Measurements from ENCODE around the gene ZC3H12C. TPM values are rescaled to one million over a fixed set of nuclear protein-coding genes. Genes with fewer than 3 reads are reported as not detected.
A peak's percentile ranks its signal among the peaks of the same experiment; 100 is the strongest.

The ZC3H12C gene
- total RNA-seq, 1 donor from 2014 or later, result 11.4 TPM

DNA sequence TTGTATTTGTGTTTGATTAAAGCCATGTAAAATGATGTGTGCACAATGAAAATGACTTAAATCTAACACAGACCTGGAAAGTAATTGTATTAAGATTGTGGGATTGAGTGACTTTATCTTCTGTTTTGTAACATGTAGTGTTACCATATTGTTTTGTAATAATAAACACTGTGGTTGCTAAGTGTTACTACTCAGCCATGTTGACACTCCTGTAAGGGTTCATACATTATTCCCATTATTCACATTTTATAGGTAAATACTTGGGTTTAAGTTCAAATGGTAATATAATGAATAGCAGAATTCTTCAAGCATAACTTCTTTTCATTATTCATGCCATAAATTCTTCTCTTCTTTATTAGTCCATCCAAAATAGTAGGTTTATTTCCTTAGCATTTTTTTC, 69.0 kb downstream of the ZC3H12C start:
- Histone ChIP-seq H3K9me3 (no peaks in the 10 kb centered on the region), H3K4me3 (no peak overlapping the region), H3K27ac (no peak overlapping the region), H3K36me3 (peaks cover 32% of the 10 kb centered on the region), H3K4me1 (no peaks in the 10 kb centered on the region), H3K27me3 (ENCODE audit: low read depth) (no peaks in the 10 kb centered on the region)
- intact Hi-C loops (cut with DNase I), result no loop called here
- ATAC-seq (peak in 1 of 2 donors; percentile 69), DNase-seq (no peak)
- TF ChIP-seq, protein P1, sequence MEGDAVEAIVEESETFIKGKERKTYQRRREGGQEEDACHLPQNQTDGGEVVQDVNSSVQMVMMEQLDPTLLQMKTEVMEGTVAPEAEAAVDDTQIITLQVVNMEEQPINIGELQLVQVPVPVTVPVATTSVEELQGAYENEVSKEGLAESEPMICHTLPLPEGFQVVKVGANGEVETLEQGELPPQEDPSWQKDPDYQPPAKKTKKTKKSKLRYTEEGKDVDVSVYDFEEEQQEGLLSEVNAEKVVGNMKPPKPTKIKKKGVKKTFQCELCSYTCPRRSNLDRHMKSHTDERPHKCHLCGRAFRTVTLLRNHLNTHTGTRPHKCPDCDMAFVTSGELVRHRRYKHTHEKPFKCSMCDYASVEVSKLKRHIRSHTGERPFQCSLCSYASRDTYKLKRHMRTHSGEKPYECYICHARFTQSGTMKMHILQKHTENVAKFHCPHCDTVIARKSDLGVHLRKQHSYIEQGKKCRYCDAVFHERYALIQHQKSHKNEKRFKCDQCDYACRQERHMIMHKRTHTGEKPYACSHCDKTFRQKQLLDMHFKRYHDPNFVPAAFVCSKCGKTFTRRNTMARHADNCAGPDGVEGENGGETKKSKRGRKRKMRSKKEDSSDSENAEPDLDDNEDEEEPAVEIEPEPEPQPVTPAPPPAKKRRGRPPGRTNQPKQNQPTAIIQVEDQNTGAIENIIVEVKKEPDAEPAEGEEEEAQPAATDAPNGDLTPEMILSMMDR (IDR thresholded peaks at IDR 0.05), result no peak

DNA sequence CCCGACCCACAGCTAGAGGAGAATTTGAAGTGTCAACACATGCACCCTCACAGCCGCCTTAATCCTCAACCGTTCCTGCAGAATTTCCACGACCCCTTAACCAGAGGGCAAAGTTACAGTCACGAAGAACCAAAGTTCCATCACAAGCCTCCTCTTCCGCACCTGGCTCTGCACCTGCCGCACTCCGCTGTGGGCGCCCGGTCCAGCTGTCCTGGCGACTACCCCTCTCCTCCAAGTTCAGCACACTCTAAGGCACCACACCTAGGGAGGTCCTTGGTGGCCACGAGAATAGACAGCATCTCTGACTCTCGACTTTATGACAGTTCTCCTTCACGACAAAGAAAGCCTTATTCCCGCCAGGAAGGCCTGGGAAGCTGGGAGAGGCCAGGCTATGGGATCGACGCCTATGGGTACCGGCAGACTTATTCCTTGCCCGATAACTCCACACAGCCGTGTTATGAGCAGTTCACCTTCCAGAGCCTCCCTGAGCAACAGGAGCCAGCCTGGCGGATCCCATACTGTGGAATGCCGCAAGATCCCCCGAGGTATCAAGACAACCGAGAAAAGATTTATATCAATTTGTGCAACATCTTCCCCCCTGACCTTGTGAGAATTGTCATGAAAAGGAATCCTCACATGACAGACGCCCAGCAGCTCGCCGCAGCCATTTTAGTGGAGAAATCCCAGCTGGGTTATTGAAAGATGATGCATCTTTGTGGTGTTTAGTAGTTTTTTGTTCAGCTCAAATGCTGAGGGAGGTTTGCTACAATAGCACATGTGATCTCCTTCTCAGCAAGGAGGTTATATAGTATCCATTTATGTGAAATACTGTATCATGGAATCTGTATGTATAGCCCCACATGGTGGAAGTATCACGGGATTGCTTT, 72.1 kb downstream of the ZC3H12C start:
- H3K27ac ChIP-seq, result no peak overlapping the region
- intact Hi-C loops (cut with DNase I), result no loop called here
- H3K36me3 ChIP-seq, result peaks cover 23% of the 10 kb centered on the region
- H3K9me3 ChIP-seq, result no peaks in the 10 kb centered on the region
- H3K27me3 ChIP-seq (ENCODE audit: low read depth), result no peaks in the 10 kb centered on the region
- TF ChIP-seq, protein P1 (IDR thresholded peaks at IDR 0.05), result no peak
- no peaks in the 10 kb centered on the region for H3K4me1 ChIP-seq
- H3K4me3 ChIP-seq, result no peak overlapping the region
- ATAC-seq (peak in 1 of 2 donors; percentile 30), DNase-seq (no peak)

DNA sequence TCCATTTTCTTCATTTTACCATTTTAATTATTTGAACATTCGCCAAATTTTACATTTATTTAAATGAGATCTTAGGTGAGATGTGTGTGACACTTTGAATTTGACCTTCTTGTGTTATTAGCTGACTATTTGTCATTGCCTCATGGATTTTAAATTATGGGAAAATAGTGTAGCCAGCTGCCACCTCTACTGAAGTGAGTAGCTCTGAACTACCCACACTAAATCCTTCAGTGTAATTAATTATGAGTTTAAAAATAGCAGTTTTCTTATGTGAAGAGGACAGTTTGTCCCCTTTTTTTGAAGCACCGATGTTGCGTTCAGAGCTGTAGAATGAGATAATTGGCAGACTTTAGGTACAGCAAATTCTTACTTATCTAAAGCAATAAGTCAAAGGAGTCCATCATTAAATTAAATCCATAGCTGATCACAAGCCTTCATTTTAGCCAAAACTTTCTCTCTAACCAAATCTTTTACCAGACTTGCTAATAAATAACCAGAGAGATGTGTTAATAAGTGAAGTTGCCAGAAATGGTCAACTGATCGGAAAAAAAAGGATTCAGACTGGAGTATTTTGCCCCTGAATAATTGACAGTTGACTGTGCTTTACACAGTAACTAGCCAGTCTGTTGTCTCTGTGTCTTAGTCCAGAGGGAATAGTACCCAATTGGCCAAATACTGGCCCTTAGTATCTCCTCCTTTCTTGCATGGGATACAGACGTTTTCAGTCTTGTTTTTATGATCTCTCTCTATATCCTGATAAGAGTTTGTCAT, 75.0 kb downstream of the ZC3H12C start:
- H3K27ac ChIP-seq, result no peak overlapping the region
- H3K4me1 ChIP-seq, result no peaks in the 10 kb centered on the region
- H3K4me3 ChIP-seq, result no peak overlapping the region
- no peak for DNase-seq
- no peak for ATAC-seq
- TF ChIP-seq, protein P1 (IDR thresholded peaks at IDR 0.05), result no peak
- H3K27me3 ChIP-seq (ENCODE audit: low read depth), result no peaks in the 10 kb centered on the region
- intact Hi-C loops (cut with DNase I), result no loop called here
- no peaks in the 10 kb centered on the region for H3K9me3 ChIP-seq
- peaks cover 18% of the 10 kb centered on the region for H3K36me3 ChIP-seq

DNA sequence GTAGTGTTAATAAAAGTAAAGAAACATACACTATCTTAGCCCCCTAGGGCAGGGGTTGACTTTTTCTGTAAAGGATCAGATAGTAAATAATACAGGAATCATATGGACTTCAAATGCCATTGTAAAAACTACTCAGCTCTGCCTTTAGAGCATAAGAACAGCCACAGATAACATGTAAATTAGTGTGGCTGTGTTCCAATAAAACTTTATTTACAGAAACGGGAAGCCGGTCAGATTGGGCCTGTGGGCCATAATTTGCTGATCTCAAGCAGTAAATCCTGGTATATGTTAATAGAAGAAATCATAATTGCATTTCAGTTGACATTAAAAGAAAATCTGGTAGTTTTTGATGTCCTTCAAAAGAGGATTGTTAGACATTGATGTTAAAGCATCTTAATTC, 76.5 kb downstream of the ZC3H12C start:
- DNase-seq (no peak), ATAC-seq (no peak)
- Histone ChIP-seq H3K4me3 (no peak overlapping the region), H3K4me1 (peaks cover 11% of the 10 kb centered on the region), H3K36me3 (peaks cover 12% of the 10 kb centered on the region), H3K27ac (no peak overlapping the region), H3K27me3 (ENCODE audit: low read depth) (no peaks in the 10 kb centered on the region), H3K9me3 (no peaks in the 10 kb centered on the region)
- intact Hi-C loops (cut with DNase I), result no loop called here
- TF ChIP-seq, protein P1 (IDR thresholded peaks at IDR 0.05), result no peak

DNA sequence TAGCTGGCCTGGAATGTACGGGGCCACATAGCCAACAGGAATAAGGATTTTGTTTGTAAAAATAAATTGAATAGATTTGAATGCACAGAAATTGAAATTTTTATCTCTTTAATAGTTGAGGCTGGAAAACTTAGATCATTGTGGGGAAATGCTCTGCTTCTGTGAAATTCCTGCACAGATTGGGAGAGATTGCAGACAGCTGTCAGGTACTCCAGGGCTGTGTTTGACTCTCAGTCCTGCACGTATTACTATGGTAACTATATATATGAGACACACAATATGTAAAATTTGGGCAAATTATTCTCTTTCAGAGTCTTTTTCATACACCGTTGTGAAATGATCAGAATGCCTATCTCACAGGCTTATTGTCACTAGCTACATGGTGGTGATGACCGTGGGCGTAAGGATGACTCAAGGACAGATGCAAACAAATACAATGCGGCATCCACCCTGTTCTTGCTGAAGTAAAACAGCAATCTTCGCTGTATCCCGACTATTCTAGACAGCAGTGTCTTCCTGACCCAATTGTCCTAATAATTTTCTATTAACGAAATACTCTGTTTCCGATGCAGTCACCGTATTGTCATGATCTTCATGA, 79.4 kb downstream of the ZC3H12C start:
- peaks cover 11% of the 10 kb centered on the region for H3K4me1 ChIP-seq
- intact Hi-C loops (cut with DNase I), result no loop called here
- TF ChIP-seq, protein P1 (IDR thresholded peaks at IDR 0.05), result no peak
- DNase-seq, result no peak
- ATAC-seq, result no peak
- H3K9me3 ChIP-seq, result no peaks in the 10 kb centered on the region
- H3K4me3 ChIP-seq, result no peak overlapping the region
- no peaks in the 10 kb centered on the region for H3K27me3 ChIP-seq (ENCODE audit: low read depth)
- no peak overlapping the region for H3K27ac ChIP-seq
- no peaks in the 10 kb centered on the region for H3K36me3 ChIP-seq
